NCI-H2081 (cell line): ENCODE data around the gene MYO5A.
"Not testable (repeated sequence)": the region's sequence is repeated elsewhere in the genome, so short reads cannot be mapped to it uniquely, and the experiment has no call there.

Source experiments
- DNase-seq, 2 experiments: peaks; one replicate each; lab custom pipeline; 2025; lab: John Stamatoyannopoulos, UW

The MYO5A gene

GRCh38 chr15:52505151-52505550 lies 23.5 kb downstream of the MYO5A start:
- DNase-seq: no peak

GRCh38 chr15:52503788-52504496 lies 24.7 kb downstream of the MYO5A start:
- DNase-seq: no peak

- DNase-seq: no peak
These were observed 26.1 kb downstream of the MYO5A start for GRCh38 chr15:52502608-52503007.

GRCh38 chr15:52499506-52499905 lies 29.2 kb downstream of the MYO5A start:
- no peak for DNase-seq

- no peak for DNase-seq
These were observed 30.0 kb downstream of the MYO5A start for GRCh38 chr15:52498706-52499105.

- no peak for DNase-seq
These were observed 31.8 kb downstream of the MYO5A start for GRCh38 chr15:52496776-52497470.

GRCh38 chr15:52496175-52496574 lies 32.5 kb downstream of the MYO5A start:
- DNase-seq: no peak

- no peak for DNase-seq
These were observed 33.6 kb downstream of the MYO5A start for GRCh38 chr15:52495125-52495524.

GRCh38 chr15:52493968-52494367 lies 34.7 kb downstream of the MYO5A start:
- no peak for DNase-seq

GRCh38 chr15:52492132-52492531 lies 36.5 kb downstream of the MYO5A start:
- DNase-seq: no peak

- DNase-seq: no peak
These were observed 37.2 kb downstream of the MYO5A start for GRCh38 chr15:52491472-52491871.

GRCh38 chr15:52489430-52489829 lies 39.2 kb downstream of the MYO5A start:
- DNase-seq: not testable (repeated sequence)

- no peak for DNase-seq
These were observed 39.9 kb downstream of the MYO5A start for GRCh38 chr15:52488830-52489229.

- no peak for DNase-seq
These were observed 42.4 kb downstream of the MYO5A start for GRCh38 chr15:52486003-52486996.

GRCh38 chr15:52485290-52485689 lies 43.4 kb downstream of the MYO5A start:
- no peak for DNase-seq

GRCh38 chr15:52483707-52484106 lies 45.0 kb downstream of the MYO5A start:
- DNase-seq: no peak

- DNase-seq: no peak
These were observed 46.8 kb downstream of the MYO5A start for GRCh38 chr15:52481915-52482314.

GRCh38 chr15:52480990-52481389 lies 47.7 kb downstream of the MYO5A start:
- DNase-seq: no peak

GRCh38 chr15:52466716-52467115 lies 62.0 kb downstream of the MYO5A start:
- DNase-seq: no peak

- DNase-seq: no peak
These were observed 62.5 kb downstream of the MYO5A start for GRCh38 chr15:52466134-52466701.

- DNase-seq: no peak
These were observed 64.2 kb downstream of the MYO5A start for GRCh38 chr15:52464478-52464877.

- no peak for DNase-seq
These were observed 64.6 kb downstream of the MYO5A start for GRCh38 chr15:52464040-52464439.
